ENCODE data around the gene KLF16.

KLF16 gene

DNA sequence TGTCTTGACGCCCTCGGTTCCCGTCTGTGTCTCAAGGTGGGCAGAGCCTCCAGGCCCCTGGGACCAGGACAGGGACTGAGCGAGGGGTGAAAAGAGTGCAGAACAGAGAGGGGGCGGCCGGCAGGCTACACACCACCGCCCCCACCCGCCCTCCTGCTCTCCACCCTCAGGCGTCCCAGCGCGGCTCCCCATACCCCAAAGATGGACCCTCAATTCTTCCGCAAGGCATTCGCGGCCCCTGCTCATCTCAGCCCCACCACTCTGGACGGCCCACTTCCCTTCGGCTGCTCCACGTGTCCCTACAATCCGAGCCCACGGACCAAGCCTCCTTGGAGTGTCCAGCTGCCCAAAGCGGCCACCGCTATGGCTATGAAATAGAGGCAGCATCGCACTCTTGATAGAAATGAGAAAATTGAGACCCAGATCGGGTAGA lies 1.8 kb downstream of the KLF16 start:
- no peaks in the 10 kb centered on the region for H3K9me3 Mint-ChIP-seq
- TF ChIP-seq, protein P1, sequence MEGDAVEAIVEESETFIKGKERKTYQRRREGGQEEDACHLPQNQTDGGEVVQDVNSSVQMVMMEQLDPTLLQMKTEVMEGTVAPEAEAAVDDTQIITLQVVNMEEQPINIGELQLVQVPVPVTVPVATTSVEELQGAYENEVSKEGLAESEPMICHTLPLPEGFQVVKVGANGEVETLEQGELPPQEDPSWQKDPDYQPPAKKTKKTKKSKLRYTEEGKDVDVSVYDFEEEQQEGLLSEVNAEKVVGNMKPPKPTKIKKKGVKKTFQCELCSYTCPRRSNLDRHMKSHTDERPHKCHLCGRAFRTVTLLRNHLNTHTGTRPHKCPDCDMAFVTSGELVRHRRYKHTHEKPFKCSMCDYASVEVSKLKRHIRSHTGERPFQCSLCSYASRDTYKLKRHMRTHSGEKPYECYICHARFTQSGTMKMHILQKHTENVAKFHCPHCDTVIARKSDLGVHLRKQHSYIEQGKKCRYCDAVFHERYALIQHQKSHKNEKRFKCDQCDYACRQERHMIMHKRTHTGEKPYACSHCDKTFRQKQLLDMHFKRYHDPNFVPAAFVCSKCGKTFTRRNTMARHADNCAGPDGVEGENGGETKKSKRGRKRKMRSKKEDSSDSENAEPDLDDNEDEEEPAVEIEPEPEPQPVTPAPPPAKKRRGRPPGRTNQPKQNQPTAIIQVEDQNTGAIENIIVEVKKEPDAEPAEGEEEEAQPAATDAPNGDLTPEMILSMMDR (IDR thresholded peaks at IDR 0.05), result no peak
- no peaks in the 10 kb centered on the region for H3K36me3 Mint-ChIP-seq (ENCODE audit: low read depth)

GRCh38 chr19:1860821-1861598 lies 2.4 kb downstream of the KLF16 start:
- Mint-ChIP-seq H3K9me3 (no peaks in the 10 kb centered on the region), H3K27me3 (ENCODE audit: low read depth, poor library complexity) (peaks cover 46% of the 10 kb centered on the region), H3K27ac (no peak overlapping the region), H3K4me1 (peaks cover 26% of the 10 kb centered on the region), H3K36me3 (ENCODE audit: low read depth) (no peaks in the 10 kb centered on the region), H3K4me3 (peak overlapping the region; percentile 85)
- DNase-seq, result no peak
- TF ChIP-seq, protein P1 (IDR thresholded peaks at IDR 0.05), result no peak

More for the DNA sequence above, 1.8 kb downstream of the KLF16 start:
- Mint-ChIP-seq H3K27me3 (ENCODE audit: low read depth, poor library complexity) (peaks cover 46% of the 10 kb centered on the region), H3K27ac (no peak overlapping the region), H3K4me3 (peak overlapping the region; percentile 85), H3K4me1 (peaks cover 20% of the 10 kb centered on the region)
- DNase-seq, result no peak

GRCh38 chr19:1860042-1860775 lies 3.2 kb downstream of the KLF16 start:
- Mint-ChIP-seq H3K4me1 (peaks cover 34% of the 10 kb centered on the region), H3K4me3 (no peak overlapping the region), H3K36me3 (ENCODE audit: low read depth) (no peaks in the 10 kb centered on the region), H3K27ac (no peak overlapping the region), H3K9me3 (no peaks in the 10 kb centered on the region), H3K27me3 (ENCODE audit: low read depth, poor library complexity) (peaks cover 46% of the 10 kb centered on the region)
- TF ChIP-seq, protein P1 (IDR thresholded peaks at IDR 0.05), result no peak
- peak; percentile 75 for DNase-seq

- no peak for DNase-seq
- H3K4me1 Mint-ChIP-seq, result peaks cover 42% of the 10 kb centered on the region
- no peaks in the 10 kb centered on the region for H3K36me3 Mint-ChIP-seq (ENCODE audit: low read depth)
- H3K27ac Mint-ChIP-seq, result no peak overlapping the region
- TF ChIP-seq, protein P1 (IDR thresholded peaks at IDR 0.05), result no peak
- peak overlapping the region; percentile 48 for H3K4me3 Mint-ChIP-seq
- H3K9me3 Mint-ChIP-seq, result no peaks in the 10 kb centered on the region
- peaks cover 46% of the 10 kb centered on the region for H3K27me3 Mint-ChIP-seq (ENCODE audit: low read depth, poor library complexity)
Measured at GRCh38 chr19:1859331-1859781, 4.0 kb downstream of the KLF16 start.

DNA sequence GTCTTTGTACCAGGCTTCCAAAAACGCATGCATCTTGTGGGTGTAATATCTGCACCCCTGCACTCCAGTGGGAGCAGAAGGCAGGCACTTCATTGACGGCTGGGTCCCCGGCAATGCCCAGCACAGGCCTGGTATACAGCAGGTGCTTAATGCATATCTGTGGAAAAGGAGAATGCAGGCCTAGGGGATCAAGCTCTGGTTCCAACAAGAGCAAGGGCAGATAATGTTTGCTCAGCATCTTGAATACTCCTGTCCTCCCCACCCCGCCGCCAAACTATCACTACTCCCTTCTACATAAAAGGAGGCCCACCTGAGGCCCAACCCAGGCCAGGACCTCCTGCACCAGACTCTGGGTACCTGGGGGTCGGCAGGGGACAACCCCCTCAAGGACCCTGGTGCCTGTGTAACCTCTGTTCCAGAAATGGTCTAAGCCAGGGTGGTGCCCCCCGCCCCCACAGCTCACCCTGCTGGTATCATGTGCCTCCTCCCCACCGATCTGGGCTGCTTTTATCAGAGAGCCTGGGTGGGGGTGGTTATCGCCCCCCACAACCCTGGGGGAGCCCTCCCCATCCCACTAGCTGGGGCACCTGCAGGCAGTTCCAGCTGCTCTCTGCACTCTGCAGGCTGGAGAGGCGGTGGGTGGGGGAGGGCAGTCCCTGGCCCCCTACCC lies 4.8 kb downstream of the KLF16 start:
- Mint-ChIP-seq H3K36me3 (ENCODE audit: low read depth) (no peaks in the 10 kb centered on the region), H3K4me1 (peaks cover 44% of the 10 kb centered on the region), H3K4me3 (no peak overlapping the region), H3K27ac (no peak overlapping the region), H3K27me3 (ENCODE audit: low read depth, poor library complexity) (peaks cover 46% of the 10 kb centered on the region), H3K9me3 (no peaks in the 10 kb centered on the region)
- TF ChIP-seq, protein P1 (IDR thresholded peaks at IDR 0.05), result no peak
- DNase-seq, result no peak

Data from nephron progenitor cell (in vitro differentiated cells).